Activated T-cell treated with anti-CD3 and anti-CD28 coated beads, Interleukin-2, amount 50 U/mL, for 4 hours (primary cell): Measurements from ENCODE around the gene CNTLN. TPM values are rescaled to one million over a fixed set of nuclear protein-coding genes. Genes with fewer than 3 reads are reported as not detected.
"Not testable (repeated sequence)": the region's sequence is repeated elsewhere in the genome, so short reads cannot be mapped to it uniquely, and the experiment has no call there.

ENCODE experiments used
- ATAC-seq, 2 donors: fragments of 200-7000 bp; cut with Tn5 transposase; one replicate each; pipeline ENCODE4 v1.10.0; 2021
- DNase-seq: peaks from one replicate; pipeline ENCODE4 v3.0.0-alpha.2; 2020
- H3K27me3 Mint-ChIP-seq: one replicate; pipeline ENCODE4 v1.8.0; 2021; ENCODE audit warnings: low read depth, mixed read lengths
- H3K36me3 Mint-ChIP-seq: one replicate; pipeline ENCODE4 v1.8.0; 2022; ENCODE audit warnings: mixed read lengths; ENCODE audit not compliant: insufficient read depth
- H3K4me1 Mint-ChIP-seq: one replicate; pipeline ENCODE4 v1.8.0; 2021; ENCODE audit warnings: low read depth, mixed read lengths
- H3K4me3 Mint-ChIP-seq: one replicate; pipeline ENCODE4 v1.8.0; 2021; ENCODE audit warnings: mild to moderate bottlenecking, moderate library complexity, mixed read lengths
- H3K9me3 Mint-ChIP-seq: one replicate; pipeline ENCODE4 v1.8.0; 2021; ENCODE audit warnings: mixed read lengths
- total RNA-seq, 3 donors: library from RNA; stranded (reverse); gene quantifications; one replicate each; pipeline ENCODE4 v1.2.1, GENCODE V29; 2021

The CNTLN gene
- total RNA-seq, 3 donors from 2014 or later, result 0.11 to 1.9 (median 0.33) TPM

DNA sequence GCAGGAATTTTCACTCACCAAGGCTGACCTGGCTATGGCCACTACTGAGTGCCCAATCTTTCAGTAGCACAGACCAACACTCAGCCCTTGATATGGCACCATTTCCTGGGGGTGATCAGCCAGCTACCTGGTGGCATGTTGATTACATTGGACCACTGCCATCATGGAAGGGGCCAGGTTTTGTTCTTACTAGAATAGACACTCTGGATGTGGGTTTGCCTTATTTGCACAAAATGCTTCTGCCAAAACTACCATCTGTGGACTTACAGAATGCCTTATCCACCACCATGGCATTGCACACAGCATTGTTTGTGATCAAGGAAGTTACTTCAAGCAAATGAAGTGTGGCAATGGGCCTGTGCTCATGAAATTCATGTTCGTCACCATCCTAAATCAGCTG, 374.3 kb downstream of the CNTLN start:
- peaks cover 19% of the 10 kb centered on the region for H3K9me3 Mint-ChIP-seq
- ATAC-seq (no peak), DNase-seq (no peak)
- H3K4me3 Mint-ChIP-seq, result no peak overlapping the region
- H3K36me3 Mint-ChIP-seq, result no peaks in the 10 kb centered on the region
- no peaks in the 10 kb centered on the region for H3K27me3 Mint-ChIP-seq
- H3K4me1 Mint-ChIP-seq, result no peaks in the 10 kb centered on the region

DNA sequence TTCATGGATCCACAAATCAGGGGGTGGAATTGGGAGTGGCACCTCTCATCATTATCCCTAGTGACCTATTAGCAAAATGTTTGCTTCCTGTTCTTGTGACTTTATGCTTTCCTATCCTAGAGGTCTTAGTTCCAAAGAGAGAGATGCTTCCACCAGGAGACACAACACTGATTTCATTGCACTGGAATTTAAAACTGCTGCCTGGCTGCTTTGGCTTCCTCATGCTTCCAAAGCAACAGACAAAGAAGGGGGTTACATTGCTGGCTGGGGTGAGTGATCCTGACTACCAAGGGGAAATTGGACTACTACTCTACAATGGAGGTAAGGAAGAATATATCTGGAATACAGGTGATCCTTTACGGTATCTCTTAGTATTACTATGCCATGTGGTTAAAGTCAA, 374.9 kb downstream of the CNTLN start:
- no peak for DNase-seq
- no peaks in the 10 kb centered on the region for H3K4me1 Mint-ChIP-seq
- no peak overlapping the region for H3K4me3 Mint-ChIP-seq

DNA sequence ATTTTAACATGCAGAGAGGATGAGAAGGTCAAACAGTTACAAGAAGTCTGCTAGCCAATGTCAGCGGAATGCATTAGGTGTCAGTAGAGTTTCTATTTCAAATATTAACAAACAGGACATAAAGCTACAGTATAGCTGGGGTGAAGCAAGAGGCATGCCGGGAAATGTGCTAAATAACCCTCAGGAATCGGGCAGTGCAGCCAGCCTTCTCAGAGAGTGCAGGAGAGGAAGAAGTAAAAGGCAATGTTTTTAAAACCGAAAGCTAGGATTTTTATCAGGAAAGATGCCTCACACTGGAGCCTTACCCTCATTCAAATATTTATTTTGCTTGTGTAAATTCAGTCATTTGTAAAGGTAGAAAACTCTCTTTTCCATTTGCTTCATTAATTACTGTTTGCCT, 384.9 kb downstream of the CNTLN start:
- Mint-ChIP-seq H3K4me1 (no peaks in the 10 kb centered on the region), H3K36me3 (no peaks in the 10 kb centered on the region), H3K27me3 (no peaks in the 10 kb centered on the region), H3K9me3 (no peaks in the 10 kb centered on the region), H3K4me3 (no peak overlapping the region)
- DNase-seq (no peak), ATAC-seq (no peak)

More for the DNA sequence above, 374.9 kb downstream of the CNTLN start:
- Mint-ChIP-seq H3K36me3 (no peaks in the 10 kb centered on the region), H3K27me3 (no peaks in the 10 kb centered on the region), H3K9me3 (peaks cover 19% of the 10 kb centered on the region)
- ATAC-seq, result no peak

DNA sequence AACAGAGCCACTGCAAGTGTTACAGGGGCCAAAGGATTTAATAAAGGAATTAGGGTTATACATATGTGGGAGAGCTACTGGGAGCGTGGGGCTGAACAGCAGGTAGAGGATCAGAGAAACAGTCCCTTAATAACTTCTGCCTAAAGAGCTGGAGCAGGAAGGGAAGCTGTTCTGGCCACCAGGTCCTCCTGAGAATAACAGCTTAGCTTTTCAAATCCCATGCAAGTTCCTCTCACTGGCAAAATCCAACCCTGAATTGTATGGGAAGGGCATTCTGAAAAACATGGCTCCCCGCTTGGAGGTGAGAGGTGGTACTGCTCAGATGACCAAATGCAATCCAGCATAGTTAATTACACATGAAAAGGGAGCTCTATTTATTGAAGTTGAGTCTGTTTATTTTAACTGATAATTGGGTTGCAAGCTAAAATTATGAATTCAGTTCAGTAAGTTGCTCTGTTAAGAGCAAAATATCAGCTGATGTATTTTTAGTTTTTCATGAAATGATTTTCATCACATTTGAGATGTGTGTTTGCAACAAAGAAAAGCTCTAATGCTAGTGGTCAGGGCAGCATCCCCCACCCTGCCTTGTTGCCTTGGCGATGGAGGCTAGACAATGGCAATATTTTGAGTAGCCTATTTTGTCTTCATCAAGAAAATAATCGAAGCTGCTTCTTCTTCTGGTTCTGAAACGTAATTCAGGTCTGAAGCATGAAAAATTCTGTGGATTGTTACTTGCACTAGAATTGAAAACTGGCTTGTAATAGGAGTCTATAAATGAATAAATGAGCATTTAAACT, 385.6 kb downstream of the CNTLN start:
- DNase-seq, result no peak
- H3K27me3 Mint-ChIP-seq, result no peaks in the 10 kb centered on the region
- no peaks in the 10 kb centered on the region for H3K4me1 Mint-ChIP-seq
- no peak overlapping the region for H3K4me3 Mint-ChIP-seq
- no peak for ATAC-seq
- no peaks in the 10 kb centered on the region for H3K36me3 Mint-ChIP-seq
- H3K9me3 Mint-ChIP-seq, result no peaks in the 10 kb centered on the region

DNA sequence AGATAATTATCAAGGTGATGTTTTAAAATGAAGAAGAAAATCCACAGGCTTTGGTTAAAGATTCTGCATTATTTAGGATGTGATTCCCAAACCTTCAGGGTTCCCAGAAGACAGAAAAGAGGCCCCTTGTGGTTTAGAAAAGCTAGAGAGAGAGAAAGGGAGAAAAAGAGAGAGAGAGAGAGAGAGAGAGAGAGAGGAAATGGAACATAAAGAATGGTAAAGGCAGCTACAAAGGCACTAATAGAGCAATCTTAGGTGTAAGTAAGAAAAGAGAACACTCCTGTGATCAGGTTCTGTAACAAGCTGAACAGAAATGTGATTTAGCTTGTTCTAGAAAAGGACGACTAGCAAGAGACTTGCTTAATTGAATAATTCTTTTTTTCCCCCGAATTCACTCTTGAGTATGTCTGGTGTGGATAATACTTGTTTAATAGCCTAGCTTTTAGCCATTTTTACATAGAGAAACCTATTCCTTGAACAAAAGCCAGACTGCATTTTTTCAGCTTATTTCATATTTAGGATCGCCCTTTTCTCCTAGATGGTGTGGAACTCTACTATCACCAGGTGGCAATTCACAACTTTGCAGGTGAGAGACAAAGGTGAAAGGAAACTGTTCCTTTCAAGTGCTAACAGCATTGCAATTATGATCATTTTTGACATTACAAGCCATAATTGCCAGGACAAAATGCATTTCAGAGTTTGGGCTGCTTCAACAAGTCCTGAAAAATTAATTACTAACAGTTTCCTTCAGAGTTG, 386.4 kb downstream of the CNTLN start:
- no peak for ATAC-seq
- Mint-ChIP-seq H3K36me3 (no peaks in the 10 kb centered on the region), H3K4me1 (no peaks in the 10 kb centered on the region), H3K9me3 (no peaks in the 10 kb centered on the region), H3K27me3 (no peaks in the 10 kb centered on the region), H3K4me3 (no peak overlapping the region)
- no peak for DNase-seq

DNA sequence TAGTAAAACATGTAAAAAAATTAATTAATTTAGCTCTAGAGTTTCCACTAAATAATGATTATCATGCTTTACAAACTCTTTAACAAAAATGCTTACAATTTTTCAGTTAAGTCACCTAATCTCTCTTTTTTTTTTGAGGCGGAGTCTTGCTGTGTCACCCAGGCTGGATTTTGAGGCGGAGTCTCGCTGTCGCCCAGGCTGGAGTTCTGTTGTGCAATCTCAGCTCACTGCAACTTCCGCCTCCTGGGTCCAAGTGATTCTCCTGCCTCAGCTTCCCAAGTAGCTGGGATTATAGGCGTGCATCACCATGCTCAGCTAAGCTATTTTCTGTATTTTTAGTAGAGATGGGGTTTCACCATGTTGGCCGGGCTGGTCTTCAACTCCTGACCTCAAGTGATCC, 391.9 kb downstream of the CNTLN start:
- not testable (repeated sequence) for H3K4me3 Mint-ChIP-seq, H3K4me1 Mint-ChIP-seq, ATAC-seq, H3K27me3 Mint-ChIP-seq, DNase-seq, H3K9me3 Mint-ChIP-seq, H3K36me3 Mint-ChIP-seq

DNA sequence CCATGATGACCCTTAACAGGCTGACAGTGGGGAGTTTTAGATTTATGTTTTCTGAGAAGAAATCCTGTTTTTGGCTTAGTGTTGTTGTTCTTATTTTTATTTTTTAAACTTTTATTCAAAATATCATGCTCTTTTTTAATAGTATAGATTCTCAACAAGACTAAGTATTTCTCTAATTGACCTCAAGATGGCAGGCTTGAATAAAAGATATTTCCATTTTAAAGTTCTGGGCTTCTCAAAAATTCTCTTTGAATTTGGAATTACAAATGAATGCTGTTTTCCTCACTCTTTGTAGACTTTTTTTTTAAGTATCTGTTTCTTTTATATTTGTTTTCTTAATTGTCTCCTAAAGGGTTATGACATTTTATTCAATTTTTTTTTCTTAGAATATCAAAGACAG, 394.0 kb downstream of the CNTLN start:
- DNase-seq (no peak), ATAC-seq (no peak)
- Mint-ChIP-seq H3K9me3 (no peaks in the 10 kb centered on the region), H3K27me3 (no peaks in the 10 kb centered on the region), H3K4me3 (no peak overlapping the region), H3K36me3 (no peaks in the 10 kb centered on the region), H3K4me1 (no peaks in the 10 kb centered on the region)

DNA sequence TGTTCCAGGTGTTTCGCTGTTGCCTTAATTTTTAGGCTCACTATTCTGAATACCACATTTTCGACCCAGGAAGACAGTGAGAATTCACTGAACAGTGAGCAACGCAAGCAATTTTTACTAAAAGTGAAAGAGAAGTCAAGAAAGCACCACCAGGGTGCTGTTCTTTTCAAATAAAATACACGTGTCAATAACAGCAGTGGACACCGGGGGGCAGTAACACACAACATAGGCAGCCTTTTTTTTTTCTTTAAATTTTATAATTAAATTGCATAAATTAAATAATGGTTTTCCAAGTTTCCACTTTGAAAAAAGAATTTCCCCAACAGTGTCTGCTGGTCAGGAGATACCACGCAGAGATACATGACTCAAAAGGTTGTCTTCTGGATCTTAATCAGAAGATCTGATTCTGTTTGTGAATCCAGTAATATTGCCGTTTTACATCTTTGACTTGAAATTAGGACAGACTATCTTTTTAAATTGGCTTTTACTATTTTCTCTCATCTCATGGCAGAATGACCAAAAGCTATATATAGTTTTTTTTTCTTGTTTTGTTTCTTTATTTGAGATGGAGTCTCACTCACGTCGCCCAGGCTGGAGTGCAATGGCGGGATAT, 396.9 kb downstream of the CNTLN start:
- no peak for DNase-seq
- no peak for ATAC-seq
- H3K4me3 Mint-ChIP-seq, result no peak overlapping the region
- H3K9me3 Mint-ChIP-seq, result no peaks in the 10 kb centered on the region
- H3K4me1 Mint-ChIP-seq, result no peaks in the 10 kb centered on the region
- H3K36me3 Mint-ChIP-seq, result no peaks in the 10 kb centered on the region
- H3K27me3 Mint-ChIP-seq, result no peaks in the 10 kb centered on the region

DNA sequence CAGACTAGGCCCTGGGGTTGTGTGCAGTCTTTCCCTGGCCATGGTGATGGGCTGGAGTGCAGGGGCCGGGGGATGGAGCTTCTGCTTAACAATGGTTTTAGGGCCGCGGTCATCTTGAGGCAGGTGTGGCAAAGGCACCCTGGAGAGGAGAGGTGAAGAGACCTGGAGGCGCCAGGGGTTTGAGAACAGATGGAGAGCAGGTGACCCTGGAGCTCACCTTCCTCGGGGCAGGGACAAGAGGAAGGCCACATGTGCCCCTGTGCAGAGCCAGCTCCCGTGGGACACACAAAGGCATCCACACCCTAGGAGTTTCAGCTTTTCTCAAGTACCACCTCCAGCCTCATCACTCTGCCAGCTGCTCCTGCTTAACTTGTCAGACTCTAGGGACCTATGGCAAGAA, 397.6 kb downstream of the CNTLN start:
- DNase-seq (no peak), ATAC-seq (no peak)
- Mint-ChIP-seq H3K4me1 (no peaks in the 10 kb centered on the region), H3K4me3 (no peak overlapping the region), H3K36me3 (no peaks in the 10 kb centered on the region), H3K27me3 (no peaks in the 10 kb centered on the region), H3K9me3 (no peaks in the 10 kb centered on the region)

DNA sequence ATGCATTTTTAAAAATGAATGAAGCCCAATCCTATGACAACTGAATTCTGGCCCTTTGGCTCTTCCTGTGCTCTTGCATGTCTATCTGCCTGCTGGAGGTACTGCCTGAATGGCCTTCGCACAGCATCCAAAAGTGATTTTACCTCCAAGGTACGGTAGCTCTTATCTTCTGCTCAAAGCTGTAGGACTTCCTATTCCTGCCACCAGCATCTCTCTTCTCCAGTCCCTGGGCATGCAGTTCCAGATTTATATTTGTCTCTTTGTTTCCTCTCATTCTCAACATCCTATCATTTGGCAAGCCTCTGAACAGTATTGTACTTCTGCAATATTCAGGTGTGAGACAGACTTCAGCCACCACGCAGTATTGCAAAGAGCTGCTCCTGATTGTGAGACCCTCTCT, 400.3 kb downstream of the CNTLN start:
- no peak overlapping the region for H3K4me3 Mint-ChIP-seq
- DNase-seq, result no peak
- ATAC-seq, result no peak
- H3K4me1 Mint-ChIP-seq, result no peaks in the 10 kb centered on the region
- H3K9me3 Mint-ChIP-seq, result no peaks in the 10 kb centered on the region
- no peaks in the 10 kb centered on the region for H3K36me3 Mint-ChIP-seq
- no peaks in the 10 kb centered on the region for H3K27me3 Mint-ChIP-seq

DNA sequence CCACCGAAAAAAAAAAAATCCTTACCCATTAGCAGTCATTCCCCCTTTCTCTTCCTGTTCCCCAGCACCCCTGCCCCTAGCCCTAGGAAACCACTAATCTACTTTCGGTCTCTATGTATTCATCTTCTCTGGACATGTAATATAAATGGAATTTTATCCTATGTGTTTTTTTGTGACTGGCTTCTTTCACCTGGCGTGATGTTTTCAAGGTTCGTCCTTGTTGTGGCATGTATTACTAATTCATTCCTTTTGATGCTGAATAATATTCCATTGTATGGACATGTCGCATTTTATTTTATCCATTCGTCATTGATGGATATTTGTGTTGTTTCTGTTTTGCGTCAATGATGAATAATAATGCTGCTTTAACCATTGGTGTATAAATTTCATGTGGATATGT, 401.2 kb downstream of the CNTLN start:
- no peaks in the 10 kb centered on the region for H3K9me3 Mint-ChIP-seq
- no peaks in the 10 kb centered on the region for H3K36me3 Mint-ChIP-seq
- no peaks in the 10 kb centered on the region for H3K27me3 Mint-ChIP-seq
- ATAC-seq (no peak), DNase-seq (no peak)
- H3K4me1 Mint-ChIP-seq, result no peaks in the 10 kb centered on the region
- H3K4me3 Mint-ChIP-seq, result no peak overlapping the region

DNA sequence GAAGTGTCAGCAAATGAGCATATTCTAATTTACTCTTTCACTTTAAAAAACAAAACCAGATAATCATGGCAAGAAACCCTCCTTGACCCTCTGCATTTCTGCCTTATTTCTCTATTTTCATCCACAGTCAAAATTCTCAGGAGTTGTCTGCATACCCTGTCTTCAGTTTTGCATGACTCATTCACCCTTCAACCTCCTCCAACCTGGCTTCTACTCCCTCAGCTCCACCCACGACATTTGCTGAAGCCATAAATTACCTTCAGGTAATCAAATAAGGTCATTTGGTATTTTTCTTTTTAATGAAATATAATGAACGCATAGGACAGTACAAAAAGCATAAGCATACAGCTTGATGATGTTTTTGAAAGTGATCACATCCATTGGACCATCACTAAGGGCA, 416.2 kb downstream of the CNTLN start:
- ATAC-seq, result no peak
- Mint-ChIP-seq H3K4me1 (no peaks in the 10 kb centered on the region), H3K9me3 (peaks cover 12% of the 10 kb centered on the region), H3K36me3 (no peaks in the 10 kb centered on the region), H3K27me3 (no peaks in the 10 kb centered on the region), H3K4me3 (no peak overlapping the region)
- no peak for DNase-seq
